Activated CD8-positive, alpha-beta memory T cell treated with anti-CD3 and anti-CD28 coated beads for 1 hour (primary cell): ENCODE measurements around the gene UTP4.

Experiments
- DNase-seq, 2 donors: peaks; one replicate each; pipeline ENCODE4 v3.0.0-alpha.2; 2020; ENCODE audit warnings: low read depth in 1 of 2; ENCODE audit errors: extremely low read depth in 1 of 2

The UTP4 gene

DNA sequence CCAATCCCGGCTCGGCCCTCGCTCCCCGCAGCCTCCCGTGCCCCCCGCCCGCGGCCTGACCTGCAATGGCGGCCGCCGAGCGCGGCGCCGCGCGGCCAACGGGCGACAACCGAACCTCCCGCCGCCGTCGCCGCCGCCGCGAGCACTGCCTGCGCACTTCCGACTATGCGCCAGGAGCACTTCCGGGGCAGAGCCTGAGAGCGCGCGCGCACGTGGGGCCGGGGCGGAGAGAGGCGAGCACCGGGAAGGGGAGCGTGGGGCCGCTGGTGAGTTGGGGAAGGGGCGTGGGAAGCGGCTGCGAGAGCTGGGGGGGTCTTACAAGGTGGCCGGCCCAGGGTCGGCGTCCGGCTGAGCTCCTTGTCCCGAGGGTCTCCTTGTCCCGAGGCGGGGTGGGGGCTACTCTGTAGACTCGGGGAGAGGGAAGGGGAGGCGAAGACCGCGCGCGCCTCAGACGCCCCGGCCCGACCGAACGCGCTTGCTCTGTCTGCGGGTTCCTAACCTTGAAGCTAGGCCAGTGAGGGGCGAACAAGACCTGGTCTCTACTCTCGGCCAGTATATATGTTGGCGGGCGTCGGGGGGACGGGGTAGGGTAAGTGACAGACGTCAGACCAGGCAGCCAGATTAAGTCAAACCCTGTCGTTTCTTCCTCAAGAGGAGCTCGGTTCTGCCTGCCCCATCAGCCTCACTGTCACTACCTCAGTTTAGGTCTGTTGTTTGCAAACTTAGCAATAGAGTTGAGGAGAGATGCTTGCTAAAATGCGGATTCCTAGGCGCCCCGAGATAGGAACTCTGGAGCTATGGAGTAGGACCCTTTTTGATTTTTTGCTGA is at the start of gene UTP4, which contains the start of gene CHTF8:
UTP4 (plus strand) TSS at position 226 of the 829 bp plus-strand sequence. CDS start 811 bp downstream, outside the sequence.
CHTF8 (minus strand) TSS at position 165 of the 829 bp plus-strand sequence. CDS start 11,130 bp downstream, outside the sequence.
- peak; percentile 44 to 80 for DNase-seq

GRCh38 chr16:69083306-69083941 is 49.0 kb upstream of the UTP4 start:
- DNase-seq: no peak

DNA sequence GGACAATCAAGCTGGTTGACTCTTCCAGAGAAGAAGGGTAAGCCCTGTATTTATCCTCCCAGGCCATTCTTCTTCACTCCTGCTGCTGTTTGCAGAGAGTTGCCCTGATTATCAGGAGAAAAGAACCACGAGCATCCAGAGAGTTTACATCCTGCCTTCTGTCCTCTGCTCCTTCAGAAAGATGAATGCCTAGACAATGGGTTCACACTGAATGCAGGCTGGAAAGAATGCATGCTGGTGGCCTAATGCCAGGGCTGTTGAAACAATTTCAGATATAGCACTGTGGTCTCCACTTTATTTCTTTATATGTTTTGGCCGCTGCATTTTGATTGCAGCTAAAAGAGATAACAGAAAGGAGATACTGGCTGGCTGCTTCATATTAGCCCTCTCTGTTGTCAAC is 48.2 kb upstream of the UTP4 start:
- DNase-seq: no peak

DNA sequence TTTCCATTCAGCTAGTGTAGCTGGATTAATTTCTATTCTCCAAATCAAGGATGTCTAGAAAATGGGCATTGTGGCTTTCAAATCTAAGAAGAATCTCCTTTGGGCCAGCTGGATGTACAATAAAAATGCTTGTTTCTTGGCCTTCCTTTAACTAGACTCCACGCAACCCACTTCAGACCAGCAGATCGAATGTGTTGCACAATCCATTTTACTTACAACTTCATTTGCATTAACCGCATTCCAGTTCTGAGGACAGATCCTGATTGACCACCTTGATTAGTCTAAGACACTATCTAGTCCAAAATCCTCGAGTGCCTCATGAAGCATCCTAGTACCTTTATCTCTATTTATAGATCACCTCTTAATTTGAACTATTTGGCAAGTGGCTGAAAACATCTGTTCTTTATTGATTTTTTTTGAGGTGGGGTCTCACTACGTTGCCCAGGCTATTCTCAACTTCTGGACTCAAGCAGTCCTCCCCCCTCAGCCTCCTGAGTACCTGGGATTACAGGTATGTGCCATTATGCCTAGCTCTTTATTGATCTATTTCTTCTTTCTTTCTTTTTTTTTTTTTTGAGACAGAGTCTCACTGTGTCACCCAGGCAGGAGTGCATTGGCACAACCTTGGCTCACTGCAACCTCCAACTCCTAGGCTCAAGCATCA is 47.3 kb upstream of the UTP4 start:
- no peak for DNase-seq

DNA sequence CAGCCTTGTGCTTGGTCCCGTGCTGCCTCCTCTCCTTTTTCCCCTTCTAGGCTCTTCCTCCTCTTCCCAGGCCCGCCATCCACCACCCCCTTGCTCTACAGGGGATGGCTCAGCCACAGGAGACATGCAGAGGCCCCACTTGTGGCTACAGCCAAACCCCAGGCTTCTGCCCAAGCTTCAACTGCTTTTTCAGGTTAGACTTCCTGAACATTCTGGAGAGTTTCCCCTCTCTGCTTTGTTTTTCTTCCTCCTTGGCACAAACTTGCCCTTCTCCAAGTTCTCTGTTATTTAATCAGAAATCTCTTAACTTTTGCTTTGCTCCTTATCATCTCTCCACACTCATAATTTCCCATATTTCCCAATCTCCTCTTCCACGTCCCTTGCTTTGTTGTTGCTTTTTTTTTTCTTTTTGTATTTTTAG is 45.3 kb upstream of the UTP4 start:
- DNase-seq: no peak

- DNase-seq: no peak
These were observed 43.8 kb upstream of the UTP4 start for GRCh38 chr16:69088684-69089083.

- DNase-seq: no peak
These were observed 43.1 kb upstream of the UTP4 start for GRCh38 chr16:69089091-69089910.

- DNase-seq: no peak
These were observed 38.5 kb upstream of the UTP4 start for GRCh38 chr16:69093974-69094373.

DNA sequence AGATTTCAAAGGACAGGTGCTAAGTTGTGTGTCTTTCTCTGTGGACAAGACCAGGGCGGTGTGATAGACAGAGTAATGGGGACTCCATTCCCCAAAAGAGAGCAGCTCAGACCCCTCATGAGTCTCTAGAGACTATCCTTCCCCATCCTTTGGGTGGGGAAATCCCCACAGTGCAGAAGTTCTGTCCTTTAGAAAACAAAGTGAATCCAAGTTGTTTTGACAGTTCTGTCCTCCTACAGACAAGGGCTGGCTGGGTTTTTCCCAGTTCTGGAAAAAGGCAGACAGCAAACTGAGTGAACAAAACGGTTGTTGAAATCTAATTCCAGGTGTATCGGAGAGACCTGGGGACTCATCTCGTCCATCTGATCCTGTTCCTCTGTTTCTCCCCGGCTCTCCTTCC is 37.9 kb upstream of the UTP4 start:
- DNase-seq: no peak

DNA sequence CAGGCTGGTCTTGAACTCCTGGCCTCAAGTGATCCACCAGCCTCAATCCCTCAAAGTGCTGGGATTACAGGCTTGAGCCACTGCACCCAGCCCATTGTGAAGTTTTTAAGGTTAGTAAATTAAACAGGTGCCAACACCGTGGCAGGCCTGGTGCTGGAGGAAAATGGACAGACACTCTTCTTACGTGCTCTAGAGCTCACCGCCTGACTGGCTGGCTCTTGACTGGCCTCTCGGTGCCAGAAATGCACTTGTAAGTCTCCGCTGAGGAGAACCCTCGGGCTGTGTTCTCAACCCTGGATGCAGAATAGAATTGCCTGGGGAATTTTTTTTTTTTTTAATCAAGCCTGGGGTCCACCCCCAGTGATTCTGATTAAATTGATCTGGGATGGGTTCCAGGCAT is 37.3 kb upstream of the UTP4 start:
- no peak for DNase-seq

- DNase-seq: no peak
These were observed 32.3 kb upstream of the UTP4 start for GRCh38 chr16:69100071-69100691.

GRCh38 chr16:69105501-69106361 is 26.7 kb upstream of the UTP4 start, which contains the start of gene HAS3:
HAS3 (plus strand) TSS chr16:69105653; CDS start chr16:69109396, 3,743 bp downstream.
- DNase-seq: no peak

DNA sequence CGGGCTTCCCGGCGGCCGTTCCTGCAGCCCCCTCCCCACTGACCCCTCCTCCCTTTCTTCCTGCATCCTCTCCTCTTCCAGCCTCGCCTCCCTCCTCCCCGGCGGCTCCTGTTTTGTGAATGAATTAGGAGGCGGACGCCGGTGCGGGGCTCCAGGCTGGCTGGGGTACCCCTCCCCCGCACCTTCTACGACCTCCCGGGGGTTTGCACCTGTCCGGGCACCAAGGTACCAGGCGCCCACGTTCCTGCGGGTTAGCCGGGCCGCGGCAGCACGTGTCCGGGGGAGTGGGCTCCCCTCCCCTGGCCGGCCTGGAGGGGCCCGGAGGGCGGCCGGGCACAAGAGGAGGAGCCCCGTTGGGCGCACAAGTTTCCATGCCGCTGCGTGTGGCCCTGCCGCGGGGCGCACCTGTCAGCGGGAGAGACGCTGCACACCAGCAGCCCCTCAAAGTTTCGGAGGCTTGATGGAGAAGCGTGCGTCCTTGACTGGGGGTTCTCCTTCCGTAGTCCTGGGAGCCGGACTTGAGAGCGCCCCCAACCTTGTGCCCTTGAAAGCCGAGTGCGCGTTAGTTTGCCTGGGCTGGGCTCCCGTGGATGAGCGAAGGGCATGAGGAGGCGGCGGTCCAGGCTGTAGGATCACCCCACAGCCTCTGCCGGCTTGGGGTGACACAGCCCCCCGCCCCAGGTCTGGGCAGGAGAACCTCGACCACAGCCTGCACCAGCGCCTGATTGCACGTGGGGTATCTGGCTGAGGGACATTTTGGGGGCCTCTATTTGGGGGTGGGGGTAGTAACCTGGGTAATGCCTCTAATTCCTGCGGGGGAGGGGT is 25.7 kb upstream of the UTP4 start:
- no peak for DNase-seq

DNA sequence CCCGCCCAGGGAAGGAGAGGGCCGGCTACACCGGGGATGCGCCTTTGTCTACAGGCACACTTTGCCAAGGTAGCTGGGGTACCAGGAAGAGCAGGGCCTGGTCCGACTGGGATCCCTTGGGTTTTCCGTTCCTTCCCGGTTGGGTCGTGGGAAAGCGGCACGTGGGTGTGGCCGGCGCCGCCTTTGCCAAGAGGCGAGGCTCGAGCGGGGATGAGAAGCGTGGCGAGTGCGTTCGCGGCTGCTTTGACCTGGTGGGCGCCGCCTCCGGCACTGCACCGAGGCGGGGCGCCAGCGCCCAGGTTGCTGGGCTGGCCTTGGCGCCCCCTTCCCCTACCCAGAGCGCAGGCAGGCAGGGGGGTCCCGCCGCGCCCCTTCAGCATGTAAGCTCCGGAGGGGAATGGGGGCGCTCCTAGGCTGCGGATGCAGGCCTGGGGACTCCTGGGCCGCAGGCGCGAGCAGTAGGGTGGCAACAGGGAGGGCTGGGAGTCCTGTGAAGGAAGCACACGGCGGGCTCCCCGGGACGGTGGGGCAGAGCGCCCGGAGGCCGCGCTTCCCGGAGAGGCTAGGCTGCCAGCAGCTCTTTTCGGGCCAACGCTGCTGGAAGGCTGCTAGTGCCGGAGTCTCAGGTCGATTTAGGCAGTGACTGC is 25.0 kb upstream of the UTP4 start:
- no peak for DNase-seq

- DNase-seq: no peak
These were observed 24.2 kb upstream of the UTP4 start for GRCh38 chr16:69108064-69108904.

GRCh38 chr16:69108905-69109252 is 23.6 kb upstream of the UTP4 start:
- no peak for DNase-seq
